OCI-LY1 (cell line): ENCODE results near the gene MAGEA3.
"Not testable (repeated sequence)": the region's sequence is repeated elsewhere in the genome, so short reads cannot be mapped to it uniquely, and the experiment has no call there.

ENCODE experiments used
- CTCF ChIP-seq: fragments of 200-600 bp; sonication (generic), shearing (Covaris generic); IDR thresholded peaks from 2 replicates; pipeline ENCODE4 v1.5.1; 2017; ENCODE audit warnings: mild to moderate bottlenecking, antibody characterized with exemption, low read length, moderate library complexity, mixed read lengths
- EZH2 ChIP-seq: fragments of 200-600 bp; sonication (generic), shearing (Covaris generic); IDR thresholded peaks from 2 replicates; pipeline ENCODE4 v1.8.0; 2017; ENCODE audit warnings: borderline replicate concordance, mixed run types, mild to moderate bottlenecking, antibody characterized with exemption, low read length, moderate library complexity, mixed read lengths

- TF ChIP-seq CTCF, EZH2: not testable (repeated sequence)
Observed at GRCh38 chrX:152709173-152709572, 10.6 kb downstream of the MAGEA3 start, which contains the start of gene CSAG2.
